Naive B cell (primary cell): ENCODE measurements around the gene PRKAG2. TPM values are rescaled to one million over a fixed set of nuclear protein-coding genes. Genes with fewer than 3 reads are reported as not detected.
"Not testable (repeated sequence)": the region's sequence is repeated elsewhere in the genome, so short reads cannot be mapped to it uniquely, and the experiment has no call there.

Experiments
- ATAC-seq, 2 donors: fragments of 150-1000 bp; cut with Tn5 transposase; 2 replicates each; pipeline ENCODE4 v1.10.0; 2021; ENCODE audit warnings: low read depth in 2 of 2, mild to moderate bottlenecking in 2 of 2, moderate library complexity in 2 of 2
- DNase-seq: peaks from one replicate; pipeline ENCODE4 v3.0.0; 2022
- H3K27ac Mint-ChIP-seq, 6 donors: one replicate each; pipeline ENCODE4 v1.8.0; 2020 to 2022; ENCODE audit warnings: mild to moderate bottlenecking in 6 of 6, mixed read lengths in 6 of 6, moderate library complexity in 5 of 6, inconsistent platforms in 2 of 6
- H3K27me3 Mint-ChIP-seq, 3 donors: one replicate each; pipeline ENCODE4 v1.8.0; 2021 to 2022; ENCODE audit warnings: mixed read lengths in 3 of 3, mild to moderate bottlenecking in 1 of 3
- H3K36me3 Mint-ChIP-seq, 2 donors: one replicate each; pipeline ENCODE4 v1.8.0; 2020 to 2022; ENCODE audit warnings: mixed read lengths in 2 of 2, inconsistent platforms in 1 of 2, mild to moderate bottlenecking in 1 of 2
- H3K4me1 Mint-ChIP-seq, 3 donors: one replicate each; pipeline ENCODE4 v1.8.0; 2020 to 2022; ENCODE audit warnings: mixed read lengths in 3 of 3, inconsistent platforms in 1 of 3, mild to moderate bottlenecking in 1 of 3, moderate library complexity in 1 of 3
- H3K4me3 Mint-ChIP-seq, 8 donors: one replicate each; pipeline ENCODE4 v1.8.0; 2020 to 2022; ENCODE audit warnings: mild to moderate bottlenecking in 8 of 8, mixed read lengths in 8 of 8, moderate library complexity in 8 of 8, inconsistent platforms in 2 of 8
- H3K9me3 Mint-ChIP-seq, 7 donors: one replicate each; pipeline ENCODE4 v1.8.0; 2020 to 2022; ENCODE audit warnings: mixed read lengths in 7 of 7, mild to moderate bottlenecking in 5 of 7, inconsistent platforms in 2 of 7, moderate library complexity in 1 of 7
- polyA plus RNA-seq, 6 donors: library from polyadenylated mRNA; unstranded; fragments of 300-500 nt; fragmentation: Illumina TruSeq; gene quantifications; one replicate each; pipeline ENCODE4 v1.2.3, GENCODE V29; 2021; ENCODE audit warnings: low read depth in 6 of 6

The PRKAG2 gene
- polyA plus RNA-seq, 6 donors from 2014 or later = 16.2 to 25.4 (median 20.0) TPM

DNA sequence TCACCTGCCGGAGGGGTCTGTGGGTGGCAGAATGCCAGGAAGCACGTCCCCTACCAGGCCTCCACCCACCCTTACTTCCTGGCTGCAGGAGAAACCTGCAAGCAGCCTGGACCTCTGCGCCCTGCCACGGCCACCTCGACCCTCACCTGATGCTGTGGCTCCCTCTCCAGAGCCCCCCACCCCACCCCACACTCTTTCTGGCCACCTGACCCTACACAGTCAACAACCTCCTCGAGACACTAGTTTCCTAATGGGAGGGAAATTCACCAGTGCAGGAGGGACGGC, 91.3 kb downstream of the PRKAG2 start:
- Mint-ChIP-seq H3K4me3 (no peak overlapping the region), H3K27ac (no peak overlapping the region), H3K4me1 (peaks cover 26 to 28% (median 27%) of the 10 kb centered on the region in 3 donors), H3K9me3 (no peaks in the 10 kb centered on the region), H3K27me3 (no peaks in the 10 kb centered on the region), H3K36me3 (peaks cover 3 to 15% of the 10 kb centered on the region in 2 donors)
- DNase-seq (no peak), ATAC-seq (no peak)

DNA sequence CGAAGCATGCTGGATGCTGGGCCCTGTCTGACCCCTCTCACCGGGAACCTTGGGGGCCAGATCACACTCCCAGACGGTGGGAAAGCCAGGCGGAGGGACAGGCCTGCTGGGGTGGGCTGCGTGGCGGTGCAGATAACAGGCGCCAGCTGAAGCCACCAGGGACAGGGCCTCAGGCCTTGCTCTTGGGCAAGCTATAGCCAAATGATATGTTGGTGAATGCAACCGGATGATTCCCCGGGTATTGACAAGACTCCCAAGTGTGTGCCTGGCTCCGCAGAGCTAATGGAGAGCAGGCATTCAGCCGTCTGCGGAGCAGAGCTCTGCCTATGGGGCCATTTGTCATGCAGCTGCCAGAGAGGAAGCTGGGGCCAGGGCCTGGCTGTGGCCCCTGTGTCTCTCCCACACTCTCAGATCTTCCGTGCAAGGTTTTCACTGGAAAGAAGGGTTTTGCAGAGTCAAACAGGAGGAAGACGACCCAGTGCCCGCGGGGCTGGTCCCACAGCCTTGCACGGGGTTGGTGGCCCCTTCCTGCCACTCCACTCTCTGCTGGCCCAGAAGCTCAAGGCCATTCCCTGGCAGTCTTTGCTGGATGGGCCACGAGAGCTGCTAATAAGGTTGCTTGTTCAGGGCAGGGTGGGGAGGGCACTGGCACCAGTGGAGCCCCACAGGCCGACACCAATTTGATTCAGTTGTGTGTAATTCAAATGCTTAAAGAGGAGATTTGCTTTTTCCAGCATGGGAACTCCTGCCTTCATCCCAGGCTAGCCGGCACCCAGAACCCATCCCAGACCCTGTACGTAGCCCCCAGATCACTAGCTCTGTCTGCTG, 91.8 kb downstream of the PRKAG2 start:
- DNase-seq = no peak
- no peak for ATAC-seq
- Mint-ChIP-seq H3K27me3 (no peaks in the 10 kb centered on the region), H3K27ac (no peak overlapping the region), H3K9me3 (no peaks in the 10 kb centered on the region), H3K4me1 (peaks cover 23 to 26% (median 25%) of the 10 kb centered on the region in 3 donors), H3K4me3 (no peak overlapping the region), H3K36me3 (peaks cover 9 to 20% of the 10 kb centered on the region in 2 donors)

DNA sequence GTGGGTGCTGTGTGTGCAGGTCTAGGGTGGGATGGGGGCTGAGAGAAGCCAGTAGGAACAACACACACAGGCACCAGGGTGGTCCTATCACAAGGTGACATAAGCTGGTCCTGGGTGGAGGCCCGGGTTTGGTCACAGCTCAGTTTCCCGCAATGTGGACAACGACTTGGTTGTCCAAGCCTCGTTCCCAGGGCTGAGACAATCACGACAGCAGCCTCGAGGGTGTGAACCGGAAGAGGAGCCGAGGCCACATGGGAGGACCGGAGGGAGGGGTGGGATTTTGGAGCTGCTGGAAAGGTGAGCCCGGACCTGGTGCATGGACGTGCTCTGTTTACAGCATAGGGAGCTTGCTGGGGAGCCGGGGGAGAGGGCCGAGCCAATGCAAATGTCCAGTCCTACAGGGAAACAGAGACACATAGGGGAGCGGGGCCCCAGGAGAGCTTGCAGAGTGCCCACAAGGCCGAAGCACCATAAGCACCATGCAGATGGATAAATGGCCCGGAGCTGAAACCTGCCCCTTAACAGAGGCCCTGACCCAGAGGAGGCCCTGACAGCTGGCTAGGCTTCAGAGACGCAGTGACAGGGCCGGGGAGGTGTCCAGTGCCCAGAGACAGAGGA, 92.8 kb downstream of the PRKAG2 start:
- peak overlapping the region in 1 of 8 donors; percentile 3 for H3K4me3 Mint-ChIP-seq
- no peak for DNase-seq

DNA sequence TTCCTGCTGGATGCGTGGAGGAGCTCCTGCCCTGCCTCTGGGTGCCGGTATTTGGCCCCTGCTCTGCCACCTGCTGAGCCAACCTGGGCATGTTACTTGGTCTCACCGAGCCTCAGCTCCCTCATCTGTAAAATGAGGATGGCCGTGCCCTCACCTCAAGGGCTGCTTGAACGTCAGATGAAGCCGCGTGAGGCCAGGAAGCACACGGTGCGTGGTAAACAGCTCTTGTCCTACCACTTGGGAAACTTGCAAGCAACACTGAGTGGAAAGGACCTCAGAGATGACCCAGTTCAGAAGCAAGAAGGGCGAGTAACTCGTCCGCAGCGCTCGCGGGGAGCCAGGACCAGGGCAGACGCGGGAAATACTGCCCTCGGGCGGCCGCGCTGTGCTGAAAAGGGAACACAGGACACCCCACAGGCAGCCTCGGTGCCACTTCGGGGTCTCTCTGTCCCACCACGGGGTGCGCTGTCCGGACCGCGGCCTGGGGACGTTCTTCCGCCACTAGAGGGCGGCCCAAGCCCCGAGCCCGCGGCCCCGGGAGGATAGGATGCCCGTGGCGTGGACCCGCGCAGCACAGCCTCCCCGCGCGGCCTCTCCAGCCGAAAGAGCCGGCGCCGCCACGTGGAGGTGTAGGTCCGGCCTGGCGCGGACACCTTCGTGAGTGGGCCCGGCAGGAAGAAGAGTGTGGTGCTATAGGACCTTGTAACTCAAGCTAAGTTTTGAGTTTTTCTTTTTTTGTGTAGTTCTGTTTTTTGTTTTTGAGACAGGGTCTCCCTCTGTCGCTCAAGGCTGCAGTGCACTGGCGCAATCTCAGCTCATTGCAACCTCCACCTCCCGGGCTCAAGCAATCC, 94.1 kb downstream of the PRKAG2 start:
- DNase-seq (peak; percentile 76), ATAC-seq (peak; percentile 96 to 98)
- peaks cover 25 to 39% of the 10 kb centered on the region in 2 donors for H3K36me3 Mint-ChIP-seq
- H3K9me3 Mint-ChIP-seq = no peaks in the 10 kb centered on the region
- H3K27me3 Mint-ChIP-seq = no peaks in the 10 kb centered on the region
- peaks cover 18 to 21% (median 18%) of the 10 kb centered on the region in 3 donors for H3K4me1 Mint-ChIP-seq
- peak overlapping the region in 7 of 8 donors; percentile 61 to 82 (median 79) for H3K4me3 Mint-ChIP-seq
- H3K27ac Mint-ChIP-seq = peak overlapping the region in 4 of 6 donors; percentile 21 to 82 (median 58)

More for the DNA sequence above, 92.8 kb downstream of the PRKAG2 start:
- peaks cover 16 to 22% (median 19%) of the 10 kb centered on the region in 3 donors for H3K4me1 Mint-ChIP-seq
- peaks cover 16 to 29% of the 10 kb centered on the region in 2 donors for H3K36me3 Mint-ChIP-seq
- ATAC-seq = no peak
- peak overlapping the region in 1 of 6 donors; percentile 82 for H3K27ac Mint-ChIP-seq
- no peaks in the 10 kb centered on the region for H3K9me3 Mint-ChIP-seq
- no peaks in the 10 kb centered on the region for H3K27me3 Mint-ChIP-seq

DNA sequence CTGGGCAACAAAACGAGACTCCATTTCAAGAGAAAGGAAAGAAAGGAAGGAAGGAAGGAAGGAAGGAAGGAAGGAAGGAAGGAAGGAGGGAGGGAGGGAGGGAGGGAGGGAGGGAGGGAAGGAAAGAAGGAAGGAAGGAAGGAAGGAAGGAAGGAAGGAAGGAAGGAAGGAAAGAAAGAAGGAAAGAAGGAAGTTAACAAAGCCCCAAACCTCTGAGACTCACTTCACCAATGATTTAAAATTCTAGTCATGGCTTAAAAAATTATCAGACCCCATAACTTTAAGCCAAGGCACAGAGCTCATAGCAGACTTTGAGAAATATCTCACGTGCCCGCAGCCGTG, 94.7 kb downstream of the PRKAG2 start:
- Mint-ChIP-seq H3K4me1 (peaks cover 18 to 19% (median 18%) of the 10 kb centered on the region in 3 donors), H3K4me3 (peak overlapping the region in 2 of 8 donors; percentile 63 to 80), H3K36me3 (peaks cover 27 to 42% of the 10 kb centered on the region in 2 donors), H3K27ac (peak overlapping the region in 2 of 6 donors; percentile 21 to 87)
- ATAC-seq, H3K9me3 Mint-ChIP-seq, DNase-seq, H3K27me3 Mint-ChIP-seq: not testable (repeated sequence)

DNA sequence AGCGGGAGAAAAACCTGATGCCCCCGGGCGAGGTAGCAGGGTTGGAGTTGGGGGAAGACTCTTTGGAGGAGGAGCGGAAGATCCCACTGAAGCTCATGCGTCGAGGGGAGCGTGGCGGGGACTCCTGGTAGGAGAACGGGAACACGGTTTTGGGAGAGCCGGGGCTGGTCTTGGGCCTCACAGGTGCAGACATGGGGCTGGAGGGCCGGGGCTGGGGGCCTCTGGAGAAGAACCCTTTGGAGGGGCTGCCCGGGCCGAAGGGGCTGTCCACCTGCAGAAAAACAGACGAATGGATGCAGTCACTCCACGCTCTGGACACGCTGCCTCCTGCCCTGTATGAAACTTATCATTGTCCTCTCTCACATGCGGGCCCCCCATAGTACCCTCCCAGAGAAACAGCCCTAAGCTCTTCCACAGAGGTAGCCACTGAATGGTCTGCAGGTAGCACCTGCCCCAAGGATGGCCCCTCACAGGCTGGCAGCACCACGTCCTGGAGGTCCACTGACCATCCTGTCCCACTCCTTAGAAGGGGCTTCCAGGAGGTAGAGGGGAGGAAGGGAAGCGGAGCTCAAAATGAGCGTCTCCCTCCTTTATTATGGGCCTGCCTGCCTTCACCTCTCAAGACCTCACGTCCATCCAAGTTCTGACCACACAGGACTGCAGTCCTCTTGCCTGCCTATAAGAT, 95.6 kb downstream of the PRKAG2 start:
- Mint-ChIP-seq H3K27me3 (no peaks in the 10 kb centered on the region), H3K27ac (peak overlapping the region in 2 of 6 donors; percentile 32 to 52), H3K36me3 (peaks cover 27 to 41% of the 10 kb centered on the region in 2 donors), H3K4me3 (peak overlapping the region in 2 of 8 donors; percentile 17 to 32), H3K9me3 (no peaks in the 10 kb centered on the region), H3K4me1 (peaks cover 17 to 18% (median 17%) of the 10 kb centered on the region in 3 donors)
- DNase-seq = no peak
- ATAC-seq = no peak

DNA sequence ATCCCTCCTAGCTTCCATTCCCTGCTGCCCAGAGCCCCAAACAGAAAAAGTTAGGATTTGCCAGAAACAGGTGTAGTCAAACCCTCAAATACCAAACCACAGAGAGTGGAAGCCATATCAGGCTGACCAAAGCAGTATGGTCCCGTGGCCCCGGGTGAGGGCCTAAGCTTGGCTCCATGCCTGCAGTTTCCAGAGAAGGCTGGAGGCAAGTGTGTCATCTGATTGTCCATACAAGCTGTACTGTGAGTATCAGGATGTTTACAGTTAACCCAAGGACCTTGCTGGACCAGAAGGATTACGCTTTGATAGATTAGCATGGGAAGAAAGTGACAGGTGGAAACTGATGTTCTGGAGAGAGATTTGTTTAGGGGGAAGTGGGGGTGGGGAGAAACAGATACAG, 96.3 kb downstream of the PRKAG2 start:
- Mint-ChIP-seq H3K4me1 (peaks cover 17 to 18% (median 17%) of the 10 kb centered on the region in 3 donors), H3K27me3 (no peaks in the 10 kb centered on the region), H3K9me3 (no peaks in the 10 kb centered on the region), H3K36me3 (peaks cover 27 to 34% of the 10 kb centered on the region in 2 donors), H3K4me3 (peak overlapping the region in 1 of 8 donors; percentile 17), H3K27ac (peak overlapping the region in 2 of 6 donors; percentile 11 to 32)
- DNase-seq = no peak
- no peak for ATAC-seq

DNA sequence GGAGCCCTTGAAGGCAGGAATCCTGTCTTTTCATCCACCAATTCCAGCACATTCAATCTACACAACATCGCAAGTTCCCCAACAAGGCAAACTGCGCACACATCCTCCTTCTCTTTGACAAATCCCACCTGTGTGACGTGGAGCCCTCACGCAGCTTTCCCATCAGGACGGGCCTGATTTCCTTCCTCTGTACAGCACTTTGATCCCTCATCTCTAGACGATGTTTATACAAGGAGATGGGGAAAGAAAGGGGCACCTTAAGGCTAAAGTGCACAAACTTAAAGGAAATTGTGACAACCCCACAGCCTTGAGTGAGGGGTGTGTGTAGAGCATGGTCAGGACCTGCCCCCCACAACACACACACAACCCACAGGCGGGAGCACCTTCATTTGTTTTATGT, 97.2 kb downstream of the PRKAG2 start:
- Mint-ChIP-seq H3K4me1 (peaks cover 17 to 18% (median 17%) of the 10 kb centered on the region in 3 donors), H3K27ac (peak overlapping the region in 1 of 6 donors; percentile 81), H3K27me3 (no peaks in the 10 kb centered on the region), H3K4me3 (no peak overlapping the region), H3K36me3 (peaks cover 27 to 32% of the 10 kb centered on the region in 2 donors), H3K9me3 (no peaks in the 10 kb centered on the region)
- ATAC-seq (no peak), DNase-seq (no peak)

DNA sequence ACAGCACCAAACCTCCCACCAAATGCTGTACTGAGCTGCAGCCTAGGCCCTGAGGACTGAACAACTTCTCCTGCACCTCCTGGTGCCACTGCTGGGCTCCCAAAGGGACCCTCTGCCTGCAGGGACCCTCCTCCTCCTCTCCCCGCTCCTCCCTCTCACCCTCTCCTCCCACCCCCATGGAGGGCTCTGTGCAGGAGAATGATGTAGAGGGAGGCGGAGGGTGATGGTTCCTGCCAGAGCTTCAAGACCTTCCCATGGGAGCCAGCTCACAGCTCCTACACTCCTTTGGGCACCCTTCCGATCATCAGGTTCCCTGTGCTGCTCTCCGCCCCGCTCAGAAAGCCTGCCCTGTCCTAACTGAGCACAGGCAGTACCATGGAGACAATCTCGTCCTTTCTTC, 97.7 kb downstream of the PRKAG2 start:
- H3K36me3 Mint-ChIP-seq = peaks cover 27 to 32% of the 10 kb centered on the region in 2 donors
- peaks cover 17 to 18% (median 17%) of the 10 kb centered on the region in 3 donors for H3K4me1 Mint-ChIP-seq
- H3K27ac Mint-ChIP-seq = peak overlapping the region in 1 of 6 donors; percentile 81
- ATAC-seq (no peak), DNase-seq (no peak)
- no peaks in the 10 kb centered on the region for H3K27me3 Mint-ChIP-seq
- no peak overlapping the region for H3K4me3 Mint-ChIP-seq
- H3K9me3 Mint-ChIP-seq = no peaks in the 10 kb centered on the region

DNA sequence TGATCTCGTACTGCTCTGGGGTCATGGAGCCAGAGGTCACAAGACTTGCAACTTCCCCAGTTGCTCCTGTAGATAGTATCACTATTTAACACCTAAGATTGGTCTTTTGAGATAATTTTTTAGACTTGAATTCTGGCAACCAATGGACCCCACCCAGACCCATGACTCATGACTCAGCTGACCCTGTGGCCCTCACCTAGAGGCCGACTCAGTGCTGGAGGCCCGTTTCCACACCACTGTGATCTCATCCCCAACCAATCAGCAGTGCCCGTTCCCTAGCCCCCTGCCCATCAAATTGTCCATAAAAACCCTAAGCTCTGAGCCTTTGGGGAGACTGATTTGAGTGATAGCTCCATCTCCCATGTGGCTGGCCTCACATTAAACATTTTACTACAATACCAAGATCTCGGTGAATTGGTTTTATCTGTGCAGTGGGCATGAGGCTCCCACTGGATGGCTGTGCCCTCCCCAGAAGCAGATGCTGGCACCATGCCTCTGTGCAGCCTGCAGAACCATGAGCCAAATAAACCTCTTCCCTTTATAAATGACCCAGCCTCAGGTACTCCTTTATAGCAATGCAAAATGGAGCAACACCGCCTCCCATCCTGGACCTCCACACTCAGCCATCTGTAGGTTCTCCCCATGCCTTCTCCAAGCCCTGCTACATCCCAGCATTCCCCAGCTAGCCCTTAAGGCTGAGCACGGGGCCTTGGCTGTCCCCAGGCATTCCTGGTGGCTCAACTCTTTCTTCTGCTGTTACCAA, 98.8 kb downstream of the PRKAG2 start:
- Mint-ChIP-seq H3K4me3 (no peak overlapping the region), H3K36me3 (peaks cover 32 to 35% of the 10 kb centered on the region in 2 donors), H3K9me3 (no peaks in the 10 kb centered on the region), H3K27ac (no peak overlapping the region), H3K4me1 (peaks cover 11 to 17% (median 12%) of the 10 kb centered on the region in 3 donors), H3K27me3 (no peaks in the 10 kb centered on the region)
- DNase-seq (no peak), ATAC-seq (no peak)

DNA sequence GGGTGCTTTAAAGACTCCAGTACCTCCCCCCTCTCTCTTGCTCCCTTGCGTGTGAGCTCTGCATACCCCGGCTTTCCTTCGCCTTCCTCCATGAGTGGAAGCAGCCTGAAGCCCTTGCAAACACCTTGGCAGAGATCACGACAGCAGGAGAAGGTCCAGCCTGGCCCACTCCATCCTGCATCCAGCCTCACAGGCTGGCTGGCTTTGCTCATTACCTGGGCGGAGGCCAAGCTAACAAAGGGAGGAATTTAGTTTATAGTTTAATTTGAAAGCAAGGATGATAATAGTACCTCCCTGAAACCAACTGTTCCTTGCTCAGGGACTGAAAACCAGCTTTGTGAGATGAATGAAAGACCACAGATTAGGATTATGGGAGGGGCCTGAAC, 99.4 kb downstream of the PRKAG2 start:
- H3K27me3 Mint-ChIP-seq = no peaks in the 10 kb centered on the region
- H3K4me3 Mint-ChIP-seq = no peak overlapping the region
- peaks cover 8 to 13% (median 11%) of the 10 kb centered on the region in 3 donors for H3K4me1 Mint-ChIP-seq
- peak overlapping the region in 1 of 6 donors; percentile 42 for H3K27ac Mint-ChIP-seq
- ATAC-seq (no peak), DNase-seq (no peak)
- H3K36me3 Mint-ChIP-seq = peaks cover 35 to 38% of the 10 kb centered on the region in 2 donors
- no peaks in the 10 kb centered on the region for H3K9me3 Mint-ChIP-seq

DNA sequence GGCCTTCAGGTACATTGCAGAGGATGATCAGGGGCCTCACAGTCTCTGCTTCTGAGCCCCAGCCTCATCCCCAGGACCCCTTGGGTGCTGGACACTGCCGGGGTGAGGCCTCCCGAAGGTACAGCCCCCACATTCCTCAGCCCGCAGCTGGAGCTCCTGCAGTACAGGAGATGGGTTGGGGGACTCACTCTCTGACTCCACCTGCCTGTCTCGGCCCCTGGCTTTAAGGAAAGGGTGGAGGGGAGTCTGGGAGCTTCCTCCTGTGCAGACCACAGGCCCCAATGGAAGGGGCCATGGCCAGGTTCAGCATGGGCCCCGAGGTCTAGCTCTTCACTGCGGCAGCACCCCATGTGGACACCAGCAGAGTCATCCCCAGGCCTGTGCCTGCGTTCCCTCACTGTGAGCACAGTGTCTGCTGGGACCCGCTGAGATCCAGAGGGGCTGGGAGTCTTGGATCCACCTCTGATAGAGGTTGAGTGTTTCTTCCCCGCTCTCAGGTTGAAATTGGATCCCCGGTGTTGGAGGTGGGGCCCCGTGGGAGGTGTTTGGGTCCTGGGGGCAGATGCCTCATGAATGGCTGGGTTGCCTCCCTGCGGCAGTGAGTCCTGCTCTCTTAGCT, 99.9 kb downstream of the PRKAG2 start:
- Mint-ChIP-seq H3K27ac (no peak overlapping the region), H3K4me3 (no peak overlapping the region), H3K36me3 (peaks cover 35 to 43% of the 10 kb centered on the region in 2 donors), H3K4me1 (peaks cover 4 to 10% (median 9%) of the 10 kb centered on the region in 3 donors), H3K9me3 (no peaks in the 10 kb centered on the region), H3K27me3 (no peaks in the 10 kb centered on the region)
- ATAC-seq = no peak
- no peak for DNase-seq
